NCI-H2196 (cell line): ENCODE results near the gene ZDHHC14.
"Not testable (repeated sequence)": the region's sequence is repeated elsewhere in the genome, so short reads cannot be mapped to it uniquely, and the experiment has no call there.

Experiments used
- DNase-seq: peaks from one replicate; lab custom pipeline; 2025; ENCODE audit not compliant: unreplicated experiment; lab: John Stamatoyannopoulos, UW

The ZDHHC14 gene

DNA sequence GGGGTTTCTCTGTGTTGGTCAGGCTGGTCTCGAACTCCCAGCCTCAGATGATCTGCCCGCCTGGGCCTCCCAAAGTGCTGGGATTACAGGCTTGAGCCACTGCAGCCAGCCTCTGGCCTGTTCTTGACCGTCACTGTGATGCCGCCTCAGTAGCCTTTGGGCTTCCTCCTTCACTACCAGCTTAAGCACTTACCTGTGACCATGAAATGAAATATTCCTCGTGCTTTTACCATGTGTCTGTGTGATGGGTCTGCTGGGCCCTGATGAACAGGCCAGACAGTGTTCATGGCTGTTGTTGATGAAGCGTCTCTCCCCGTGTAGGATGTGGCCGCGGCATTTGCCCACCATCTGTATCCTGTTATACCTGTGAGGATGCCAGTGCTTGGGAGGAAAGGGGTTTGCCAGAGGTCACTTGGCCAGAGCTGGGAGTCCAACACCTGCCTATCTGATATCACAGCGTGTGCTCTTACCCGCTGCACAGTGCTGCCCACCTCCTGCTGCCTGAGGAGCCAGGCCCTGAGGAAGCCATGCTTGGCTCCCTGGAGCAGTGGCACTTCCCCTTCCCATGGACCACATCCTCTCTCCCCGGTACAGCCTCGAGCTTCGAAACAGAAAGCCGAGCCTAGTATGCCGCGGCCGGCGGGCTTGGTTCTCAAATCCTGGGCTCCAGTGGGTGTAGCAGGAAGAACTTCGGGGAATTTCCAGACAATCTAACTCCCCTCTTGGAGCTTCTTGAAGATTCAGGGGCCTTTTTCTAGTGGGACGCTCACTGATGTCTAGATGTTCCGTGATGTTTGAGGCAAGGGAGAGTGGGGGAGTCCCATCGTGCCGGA is 167.9 kb downstream of the ZDHHC14 start:
- no peak for DNase-seq

- DNase-seq, result no peak
Measured at GRCh38 chr6:157549468-157549745, 168.4 kb downstream of the ZDHHC14 start.

- DNase-seq, result no peak
Measured at GRCh38 chr6:157550114-157550989, 169.4 kb downstream of the ZDHHC14 start.

GRCh38 chr6:157551041-157551832 is 170.2 kb downstream of the ZDHHC14 start:
- no peak for DNase-seq

- DNase-seq, result no peak
Measured at GRCh38 chr6:157552081-157552747, 171.2 kb downstream of the ZDHHC14 start.

- no peak for DNase-seq
Measured at GRCh38 chr6:157552820-157553485, 172.0 kb downstream of the ZDHHC14 start.

GRCh38 chr6:157554747-157555146 is 173.8 kb downstream of the ZDHHC14 start:
- DNase-seq, result no peak

DNA sequence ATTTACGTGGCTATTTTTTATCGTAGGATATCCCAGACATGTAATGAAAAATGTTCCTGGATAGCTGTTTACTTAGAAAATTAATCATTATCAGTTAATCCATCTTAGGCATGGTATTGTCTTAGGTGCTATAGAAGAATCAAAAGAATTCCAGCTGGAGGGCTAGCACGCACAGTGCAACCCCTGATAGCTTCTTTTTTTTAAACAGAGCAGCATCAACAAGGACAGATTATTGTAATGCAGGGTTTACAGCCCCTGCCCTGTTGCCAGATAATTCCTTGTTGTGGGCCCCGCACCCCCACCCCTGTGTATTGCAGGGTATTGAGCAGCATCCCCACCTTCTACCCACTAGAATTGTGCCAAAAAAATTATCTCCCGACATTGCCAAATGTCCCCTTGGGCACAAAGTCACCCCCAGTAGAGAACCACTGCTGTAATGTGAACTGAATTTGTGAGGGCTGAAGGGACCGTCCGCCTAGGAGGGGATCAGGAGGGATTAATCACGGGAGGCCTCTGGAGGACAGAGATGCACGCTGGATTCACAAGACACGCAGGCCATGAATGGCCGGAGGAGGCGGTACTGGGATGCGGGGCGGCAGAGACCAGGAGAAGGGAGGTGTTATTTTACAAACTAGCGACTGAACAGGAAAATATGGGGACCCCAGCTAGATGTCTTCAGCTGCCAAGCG is 174.6 kb downstream of the ZDHHC14 start:
- DNase-seq, result no peak

GRCh38 chr6:157556144-157556645 is 175.2 kb downstream of the ZDHHC14 start:
- no peak for DNase-seq

DNA sequence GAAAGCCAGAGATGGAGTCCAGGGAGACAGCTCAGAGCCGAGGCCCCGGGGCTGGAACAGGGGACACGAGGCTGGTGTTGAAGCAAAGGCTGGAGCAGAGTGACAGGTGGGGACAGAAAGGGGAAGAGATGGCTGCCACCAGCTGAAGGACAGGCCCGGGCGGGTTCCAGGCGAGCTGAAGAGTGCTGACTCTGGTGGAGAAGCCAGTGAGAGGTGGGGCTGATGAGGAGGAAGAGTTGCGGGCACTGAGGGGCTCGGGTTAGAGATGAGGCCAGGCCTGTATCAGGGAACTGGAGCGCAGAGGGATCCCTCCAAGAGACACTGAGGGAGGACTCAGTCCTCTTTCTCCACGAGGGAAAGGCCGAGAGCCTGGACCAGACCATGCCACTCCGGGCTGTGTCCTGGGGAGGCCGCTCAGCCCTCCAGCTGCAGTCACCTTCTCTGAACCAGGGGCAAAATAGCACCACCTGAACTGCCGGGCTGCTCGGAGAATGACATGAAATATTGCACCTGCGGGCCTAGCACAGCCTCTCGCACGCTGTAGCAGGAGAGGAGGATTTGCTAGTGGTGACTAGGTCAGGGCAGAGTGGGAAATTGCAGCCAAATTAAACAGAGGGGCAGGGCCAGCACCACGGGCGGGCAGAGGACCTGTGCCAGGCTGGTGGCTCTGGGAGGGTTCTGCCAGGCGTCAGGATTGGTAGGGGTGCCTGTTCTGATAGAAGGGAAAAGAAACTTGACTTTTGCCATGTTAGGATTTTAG is 175.9 kb downstream of the ZDHHC14 start:
- peak; percentile 64 for DNase-seq

DNA sequence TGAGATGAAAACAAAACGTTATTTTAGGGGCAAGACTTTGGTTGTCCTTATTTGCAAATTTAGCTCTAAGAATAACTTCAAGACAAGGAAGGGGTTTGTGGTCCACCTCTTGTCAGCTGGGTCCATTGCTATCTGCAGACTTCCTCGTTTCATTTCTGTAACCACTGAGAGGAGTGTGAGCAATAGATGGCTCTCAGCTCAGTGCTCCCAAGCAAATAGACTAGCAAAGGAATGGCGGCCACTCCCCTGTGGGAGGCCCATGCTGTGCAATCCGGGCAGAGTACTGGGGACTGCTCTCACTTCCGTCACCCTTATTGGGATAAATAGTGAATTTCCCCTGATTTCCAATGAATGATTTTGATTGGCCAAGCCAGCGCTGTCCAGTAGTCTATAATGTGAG is 176.6 kb downstream of the ZDHHC14 start:
- DNase-seq, result no peak

GRCh38 chr6:157558049-157558448 is 177.1 kb downstream of the ZDHHC14 start:
- no peak for DNase-seq

DNA sequence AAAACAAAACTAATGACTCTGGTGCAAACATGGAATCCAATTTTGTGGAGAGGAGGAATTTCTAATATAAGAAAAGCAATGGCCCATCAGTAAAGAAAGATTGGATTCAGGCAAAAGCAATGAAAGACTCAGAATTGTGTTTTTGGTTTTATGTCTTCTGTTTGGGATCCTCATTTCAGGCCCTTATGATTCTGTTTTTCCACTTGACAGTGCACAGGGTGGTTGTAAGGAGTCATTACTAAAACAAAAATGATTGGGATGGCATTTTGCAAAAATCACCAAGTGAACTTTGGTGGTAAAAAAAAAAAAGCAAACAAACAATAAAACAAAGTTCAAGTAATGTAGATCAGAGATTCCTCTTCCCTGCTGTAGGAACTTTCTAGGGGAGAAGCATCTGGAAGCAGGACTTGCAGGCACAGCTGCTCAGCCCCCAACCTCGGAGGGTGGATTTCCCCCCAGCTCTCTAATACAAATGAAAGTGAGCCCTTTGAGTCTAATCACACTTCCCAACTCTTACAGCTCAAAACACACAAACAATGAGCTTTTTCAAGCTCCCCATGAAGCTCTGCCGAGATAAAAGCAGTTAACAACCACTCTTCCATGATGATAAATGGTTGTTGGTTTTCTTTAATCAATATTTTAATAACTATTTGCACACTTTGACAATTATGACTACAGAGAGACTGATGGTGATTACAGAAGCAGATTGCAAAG is 177.7 kb downstream of the ZDHHC14 start:
- no peak for DNase-seq

GRCh38 chr6:157559201-157559756 is 178.3 kb downstream of the ZDHHC14 start:
- no peak for DNase-seq

DNA sequence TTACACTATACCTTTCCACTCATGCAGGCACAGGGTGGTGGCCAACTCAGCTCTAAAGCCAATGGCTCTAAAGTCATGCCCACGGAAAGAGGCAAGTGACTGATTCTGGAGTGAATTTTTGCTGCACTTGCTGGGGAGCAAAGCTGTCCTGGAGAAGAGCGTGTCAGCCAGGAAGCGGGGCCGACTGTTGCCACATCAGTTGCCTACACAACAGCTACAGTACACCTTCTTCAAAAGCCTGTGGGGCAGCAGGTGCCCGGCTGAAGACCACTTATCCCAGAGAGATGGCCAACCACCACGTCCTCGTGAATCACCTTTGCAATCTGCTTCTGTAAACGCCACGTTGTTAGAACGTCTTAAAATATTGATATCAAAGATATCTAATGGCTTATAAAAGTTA is 179.1 kb downstream of the ZDHHC14 start:
- DNase-seq, result not testable (repeated sequence)

DNA sequence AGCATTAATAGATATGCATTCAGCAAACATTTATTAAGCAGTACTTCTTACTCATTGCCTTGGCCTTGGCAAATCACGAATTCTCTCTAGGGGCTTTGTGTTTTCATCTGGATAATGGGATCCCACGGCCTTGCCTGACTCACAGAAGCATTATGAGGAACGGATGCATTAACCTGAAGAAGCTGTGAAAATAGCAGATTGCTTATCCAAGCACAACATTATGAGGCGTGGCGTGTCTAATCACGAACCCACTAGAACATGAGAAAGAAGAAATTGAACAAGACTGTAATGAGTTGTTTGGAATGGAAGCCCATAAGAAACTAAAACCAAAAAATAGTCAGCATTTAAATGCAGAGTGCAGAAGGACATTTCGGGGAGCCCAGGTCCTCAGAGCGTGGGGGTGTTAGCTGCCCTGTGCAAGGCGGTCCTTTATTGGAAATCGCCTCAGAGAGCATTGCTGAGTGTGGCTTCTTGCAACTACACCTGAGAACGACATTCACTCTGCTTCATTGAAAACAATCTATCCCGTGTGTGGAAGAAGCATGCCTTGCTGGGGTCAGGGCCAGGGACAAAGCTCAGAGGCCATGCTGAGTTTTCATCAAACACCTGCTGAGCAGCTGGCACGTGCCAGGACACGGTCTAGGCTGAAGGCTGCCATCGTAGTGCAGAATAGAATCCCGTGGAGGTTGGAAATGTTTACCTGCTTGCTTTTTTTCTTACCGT is 179.9 kb downstream of the ZDHHC14 start:
- DNase-seq, result peak; percentile 33

DNA sequence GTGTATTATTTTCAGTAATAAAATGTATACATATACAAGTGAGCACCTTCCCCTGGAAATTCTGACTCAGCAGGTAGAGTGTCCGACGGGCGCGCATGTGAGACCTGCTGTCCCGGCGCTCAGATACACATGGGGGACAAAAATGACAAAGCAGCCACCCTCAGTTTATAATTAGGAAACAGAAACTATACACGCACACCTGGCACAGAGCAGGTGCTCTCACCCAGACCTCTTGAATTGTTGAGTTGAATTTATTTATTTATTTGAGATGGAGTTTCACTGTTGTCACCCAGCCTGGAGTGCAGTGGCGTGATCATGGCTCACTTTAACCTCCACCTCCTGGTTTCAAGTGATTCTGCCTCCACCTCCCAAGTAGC is 180.4 kb downstream of the ZDHHC14 start:
- DNase-seq, result peak; percentile 33
